Stimulated activated CD4-positive, alpha-beta T cell treated with anti-CD3 and anti-CD28 coated beads, TNF-alpha, amount 100 ng/mL, for 1 hour (primary cell): ENCODE results near the gene SMARCA2.

Source experiments
- DNase-seq, 3 donors: peaks; one replicate each; pipeline ENCODE4 v3.0.0-alpha.2; 2020; ENCODE audit warnings: low read depth in 3 of 3, low spot score in 1 of 3

SMARCA2 gene

GRCh38 chr9:2166203-2166602, 151.1 kb downstream of the SMARCA2 start:
- no peak for DNase-seq

GRCh38 chr9:2169035-2169434, 153.9 kb downstream of the SMARCA2 start:
- no peak for DNase-seq

DNA sequence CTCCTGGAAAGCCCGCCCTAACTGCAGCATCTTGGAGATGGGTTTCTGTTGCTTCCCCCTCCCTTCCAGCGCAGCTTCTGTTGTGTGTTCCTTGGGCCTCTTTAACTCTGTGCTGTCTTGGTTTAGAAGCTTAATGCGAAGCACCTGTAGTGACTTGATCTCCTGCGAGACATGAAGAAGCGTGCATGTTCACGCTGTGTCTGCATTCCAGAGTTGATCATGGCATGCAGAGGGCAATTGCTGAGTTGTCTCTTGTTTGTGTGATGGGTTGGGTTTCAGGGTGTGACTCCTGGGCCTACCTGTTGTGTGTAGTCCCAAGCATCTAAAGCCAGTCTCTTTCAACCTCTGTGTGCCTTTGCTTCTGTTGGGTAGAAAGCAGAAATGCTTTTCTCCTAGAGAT, 155.6 kb downstream of the SMARCA2 start:
- DNase-seq = no peak

GRCh38 chr9:2173170-2173569, 158.0 kb downstream of the SMARCA2 start:
- DNase-seq = no peak

DNA sequence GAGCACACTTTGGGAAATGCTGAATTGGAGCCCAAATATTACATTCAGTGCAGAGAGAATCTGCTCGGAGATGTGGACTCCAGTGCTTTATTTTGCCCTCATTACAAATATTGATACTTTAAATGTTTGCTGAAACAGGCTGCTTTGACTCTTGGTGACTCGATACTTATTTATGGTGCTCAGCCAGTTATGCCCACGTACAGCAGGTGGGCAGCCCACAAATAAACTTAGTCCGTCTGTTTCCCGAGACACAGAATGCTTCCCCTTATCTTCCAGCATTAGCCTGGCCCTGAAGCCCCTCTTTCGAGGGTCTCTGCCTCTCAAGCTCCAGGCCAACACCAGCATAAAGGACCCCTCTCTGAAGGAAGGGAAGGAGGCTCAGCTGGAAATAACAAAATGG, 158.7 kb downstream of the SMARCA2 start:
- no peak for DNase-seq

DNA sequence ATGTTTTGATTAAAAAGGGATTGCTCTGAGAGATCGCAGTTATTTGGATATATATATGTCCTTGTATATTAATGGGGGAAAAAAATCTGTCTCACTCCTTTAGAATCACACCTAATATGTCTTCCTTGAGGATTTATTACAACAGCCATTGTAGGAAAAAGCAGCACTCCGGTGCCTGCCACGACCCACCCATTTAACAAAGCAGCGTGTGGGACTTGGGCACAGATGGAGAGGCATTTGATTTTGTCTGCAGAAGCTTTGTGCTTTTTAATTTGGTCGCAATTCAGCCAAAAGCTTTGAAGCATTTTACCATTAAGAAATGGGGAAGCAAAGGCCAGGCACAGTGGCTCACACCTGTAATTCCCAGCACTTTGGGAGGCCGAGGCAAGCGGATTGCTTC, 159.2 kb downstream of the SMARCA2 start:
- no peak for DNase-seq

DNA sequence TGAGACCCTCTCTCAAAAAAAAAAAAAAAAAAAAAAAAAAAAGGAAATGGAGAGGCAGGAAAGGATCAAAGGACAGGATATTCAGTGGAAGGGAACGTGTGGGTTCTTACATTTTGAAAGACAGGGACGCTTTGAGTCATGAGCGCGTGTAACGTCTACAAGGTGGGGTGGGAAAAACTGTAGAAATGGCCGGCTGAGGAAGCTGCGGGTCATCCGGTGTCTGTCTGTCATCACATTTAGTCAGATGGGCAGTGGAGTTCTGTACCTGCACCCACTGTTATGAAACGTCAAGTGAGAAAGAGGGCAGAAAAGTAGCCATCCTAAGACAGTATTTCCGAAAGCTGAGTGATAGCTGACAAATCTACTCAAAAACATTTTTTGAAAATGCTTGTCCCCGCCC, 159.8 kb downstream of the SMARCA2 start:
- no peak for DNase-seq

- DNase-seq = no peak
These were observed 162.0 kb downstream of the SMARCA2 start for GRCh38 chr9:2177121-2177520.

GRCh38 chr9:2178034-2178734, 163.0 kb downstream of the SMARCA2 start:
- no peak for DNase-seq

- DNase-seq = no peak
These were observed 164.4 kb downstream of the SMARCA2 start for GRCh38 chr9:2179567-2179966.

DNA sequence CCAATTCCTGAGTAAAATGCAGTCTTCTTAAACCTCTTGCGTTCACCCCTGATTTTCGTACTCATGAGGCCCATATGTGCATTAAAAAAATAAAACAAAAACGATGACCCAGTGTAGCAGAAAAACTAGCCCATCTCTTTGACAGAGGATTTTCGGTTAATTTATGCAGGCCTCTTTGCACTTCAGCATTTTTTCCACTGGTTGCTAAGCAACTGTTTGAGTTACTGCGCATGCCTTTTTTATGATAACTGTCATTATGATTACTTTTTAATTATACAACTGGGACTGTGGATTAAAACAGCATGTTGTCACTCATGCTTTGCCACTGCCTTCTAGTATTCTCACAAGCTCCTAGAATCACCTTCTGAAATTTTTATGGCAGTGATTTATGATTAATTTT, 165.0 kb downstream of the SMARCA2 start:
- no peak for DNase-seq

GRCh38 chr9:2180704-2181103, 165.6 kb downstream of the SMARCA2 start:
- DNase-seq = no peak

DNA sequence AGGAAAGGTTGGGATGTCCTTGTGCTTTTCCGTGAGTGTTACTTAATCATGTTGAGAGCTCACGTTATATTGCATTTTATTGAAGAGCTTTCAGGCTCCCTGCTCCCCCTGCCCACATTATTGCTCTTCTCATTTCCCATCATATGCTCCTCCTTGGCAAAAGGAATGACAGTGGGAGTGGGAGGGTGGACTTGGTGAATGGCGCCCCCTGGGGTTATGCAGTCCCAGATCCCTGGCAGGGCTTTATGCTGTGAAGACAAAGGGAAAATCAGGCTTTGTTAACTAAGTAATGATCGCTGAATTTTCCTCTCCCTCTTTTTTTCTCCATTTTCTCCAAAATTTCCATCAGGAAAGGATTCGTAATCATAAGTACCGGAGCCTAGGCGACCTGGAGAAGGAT, 166.6 kb downstream of the SMARCA2 start:
- DNase-seq = peak in 1 of 3 donors; percentile 10

DNA sequence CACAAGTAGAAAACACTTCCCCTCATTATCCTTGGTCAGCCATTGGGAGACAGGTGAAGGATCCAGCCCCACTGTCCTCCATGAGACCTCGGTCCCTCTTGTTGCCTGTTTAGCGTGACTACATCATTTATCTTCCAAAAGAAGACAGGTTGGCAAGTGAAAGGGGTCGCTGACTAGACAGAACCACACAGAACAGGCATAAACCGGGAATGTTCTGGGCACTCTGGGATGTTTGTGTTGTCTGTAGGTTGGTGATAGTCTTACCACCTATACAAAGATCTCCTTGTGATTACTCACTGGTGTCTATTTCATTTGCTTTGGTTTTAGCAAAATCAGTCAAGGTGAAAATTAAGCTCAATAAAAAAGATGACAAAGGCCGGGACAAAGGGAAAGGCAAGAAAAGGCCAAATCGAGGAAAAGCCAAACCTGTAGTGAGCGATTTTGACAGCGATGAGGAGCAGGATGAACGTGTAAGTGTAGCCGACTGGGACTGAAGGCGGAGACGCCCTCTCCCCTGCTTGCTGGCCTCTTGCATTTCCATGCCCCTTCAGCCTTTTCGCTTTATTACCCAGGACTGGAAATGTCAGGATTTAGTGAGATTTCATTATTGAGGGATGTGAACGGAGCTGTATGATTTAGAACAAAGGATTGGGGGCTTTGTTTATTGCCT, 175.9 kb downstream of the SMARCA2 start:
- DNase-seq = no peak

- DNase-seq = no peak
These were observed 176.4 kb downstream of the SMARCA2 start for GRCh38 chr9:2191609-2191972.

DNA sequence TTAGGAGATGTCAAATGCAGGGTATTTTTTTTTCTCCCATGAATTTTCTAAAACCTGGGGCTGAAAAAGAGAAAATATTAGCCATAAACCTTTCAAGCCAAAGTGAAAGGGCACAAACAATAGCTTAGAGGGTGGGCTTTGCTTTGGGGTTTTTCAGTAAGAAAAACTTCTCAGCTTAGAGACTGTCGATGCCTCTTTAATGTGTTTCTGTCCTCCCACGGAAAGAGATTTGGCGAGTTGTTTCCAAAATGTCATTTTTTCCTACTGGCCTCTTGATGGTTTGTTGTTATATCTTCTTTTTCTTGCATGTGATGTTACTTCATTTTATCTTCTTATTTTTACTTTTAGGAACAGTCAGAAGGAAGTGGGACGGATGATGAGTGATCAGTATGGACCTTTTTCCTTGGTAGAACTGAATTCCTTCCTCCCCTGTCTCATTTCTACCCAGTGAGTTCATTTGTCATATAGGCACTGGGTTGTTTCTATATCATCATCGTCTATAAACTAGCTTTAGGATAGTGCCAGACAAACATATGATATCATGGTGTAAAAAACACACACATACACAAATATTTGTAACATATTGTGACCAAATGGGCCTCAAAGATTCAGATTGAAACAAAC, 177.3 kb downstream of the SMARCA2 start:
- no peak for DNase-seq

- no peak for DNase-seq
These were observed 178.4 kb downstream of the SMARCA2 start for GRCh38 chr9:2193552-2193951.

DNA sequence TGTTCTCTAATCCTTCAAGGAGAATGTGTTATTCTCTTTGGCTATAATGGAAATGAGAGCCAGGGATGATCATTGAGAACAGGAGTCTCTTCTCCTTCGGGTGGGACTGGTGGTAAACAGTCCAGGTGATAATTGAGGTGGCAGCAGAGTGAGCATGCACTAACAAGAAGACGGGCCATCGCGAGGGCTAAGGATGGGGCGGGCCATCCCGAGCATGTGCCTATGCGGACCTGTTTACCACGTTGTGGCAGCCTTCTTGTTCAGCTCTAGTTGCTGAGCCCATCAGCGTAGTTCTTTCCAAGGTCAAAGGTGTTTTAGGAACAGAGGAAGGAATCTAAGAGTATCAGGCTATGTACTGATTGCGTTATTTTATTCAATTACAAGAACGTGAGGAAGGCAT, 180.1 kb downstream of the SMARCA2 start:
- DNase-seq = no peak

DNA sequence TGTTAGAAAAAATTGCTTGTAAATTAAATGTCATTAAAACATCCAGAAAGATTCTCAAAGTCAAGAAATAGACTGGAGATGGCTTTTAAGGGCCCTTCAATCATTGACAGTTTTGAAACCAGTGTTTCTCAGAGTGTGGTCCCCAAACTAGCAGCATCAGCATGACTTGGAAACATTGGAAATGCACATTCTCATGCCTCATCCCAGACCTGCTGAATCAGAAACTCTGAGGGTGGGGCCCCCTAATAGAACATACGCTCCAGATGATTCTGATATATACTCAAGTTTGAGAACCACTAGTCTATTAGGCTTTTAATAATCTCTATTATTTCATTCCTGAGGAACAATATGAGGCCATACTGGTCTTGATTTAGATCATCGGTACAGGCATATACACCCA, 181.6 kb downstream of the SMARCA2 start:
- no peak for DNase-seq

DNA sequence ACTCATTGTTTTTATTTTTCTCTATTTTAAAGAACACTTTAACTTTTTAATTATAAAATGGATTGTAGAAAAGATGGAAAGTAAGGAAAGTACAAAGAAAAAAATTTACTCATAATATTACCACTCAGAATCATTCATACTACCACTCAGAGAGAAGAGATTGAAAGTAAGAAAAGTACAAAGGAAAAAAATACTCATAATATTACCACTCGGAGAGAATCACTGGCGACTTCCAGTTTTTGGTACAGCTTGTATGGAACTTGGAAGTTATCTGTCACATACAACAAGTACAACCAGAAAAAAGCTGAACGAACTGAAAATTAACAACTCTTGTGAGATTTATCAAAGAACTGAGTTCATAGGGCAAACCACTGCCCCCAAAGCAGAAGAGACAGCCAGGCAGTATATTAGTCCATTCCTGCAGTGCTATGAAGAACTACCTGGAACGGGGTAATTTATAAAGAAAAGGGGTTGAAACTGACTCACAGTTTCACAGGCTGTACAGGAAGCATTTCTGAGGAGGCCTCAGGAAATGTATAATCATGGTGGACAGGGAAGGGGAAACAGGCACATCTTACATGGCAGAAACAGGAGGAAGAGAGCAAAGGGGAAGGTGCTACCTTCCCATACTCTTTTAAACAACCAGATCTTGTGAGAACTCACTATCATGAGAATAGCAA, 183.9 kb downstream of the SMARCA2 start:
- no peak for DNase-seq

DNA sequence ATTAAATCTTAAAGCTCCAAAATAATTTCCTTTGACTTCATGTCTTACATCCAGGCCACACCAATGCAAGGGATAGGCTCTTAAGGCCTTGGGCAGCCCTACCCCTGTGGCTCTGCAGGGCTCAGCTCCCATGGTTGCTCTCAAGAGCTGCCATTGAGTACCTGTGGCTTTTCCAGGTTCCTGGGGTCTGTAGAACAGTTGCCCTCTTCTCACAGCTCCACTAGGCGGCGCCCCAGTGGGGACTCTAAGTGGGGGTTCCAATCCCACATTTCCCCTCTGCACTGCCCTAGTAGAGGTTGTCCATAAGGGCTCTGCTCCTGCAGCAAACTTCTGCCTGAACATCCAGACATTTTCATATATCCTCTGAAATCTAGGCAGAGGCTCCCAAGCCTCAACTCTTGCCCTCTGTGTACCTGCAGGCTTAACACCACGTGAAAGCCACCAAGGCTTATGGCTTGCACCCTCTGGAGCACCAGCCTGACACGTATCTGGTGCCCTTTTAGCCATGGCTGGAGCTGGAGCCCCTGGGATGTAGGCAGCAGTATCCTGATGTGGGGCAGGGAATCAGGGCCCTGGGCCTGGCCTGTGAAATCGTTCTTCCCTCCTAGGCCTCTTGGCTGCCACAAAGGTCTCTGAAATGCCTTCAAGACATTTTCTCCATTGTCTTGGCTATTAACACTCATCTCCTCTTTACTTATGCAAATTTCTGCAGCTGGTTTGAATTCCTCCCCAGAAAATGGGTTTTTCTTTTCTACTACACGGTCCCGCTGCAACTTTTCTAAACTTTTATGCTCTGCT, 185.1 kb downstream of the SMARCA2 start:
- DNase-seq = no peak
